ENCODE measurements around the gene BRD9.
"Not testable (repeated sequence)": the region's sequence is repeated elsewhere in the genome, so short reads cannot be mapped to it uniquely, and the experiment has no call there.

BRD9 gene

GRCh38 chr5:843371-843770 lies 49.2 kb downstream of the BRD9 start:
- H3K4me3 ChIP-seq (ENCODE audit: low read depth, low read length) = not testable (repeated sequence)

GRCh38 chr5:842402-843221 lies 50.0 kb downstream of the BRD9 start:
- not testable (repeated sequence) for DNase-seq (ENCODE audit: low read depth)

More at GRCh38 chr5:843371-843770, 49.2 kb downstream of the BRD9 start:
- not testable (repeated sequence) for DNase-seq (ENCODE audit: low read depth)

GRCh38 chr5:841531-842401 lies 50.8 kb downstream of the BRD9 start:
- DNase-seq (ENCODE audit: low read depth); H3K4me3 ChIP-seq (ENCODE audit: low read depth, low read length): not testable (repeated sequence)

More at GRCh38 chr5:842402-843221, 50.0 kb downstream of the BRD9 start:
- not testable (repeated sequence) for H3K4me3 ChIP-seq (ENCODE audit: low read depth, low read length)

GRCh38 chr5:840974-841435 lies 51.6 kb downstream of the BRD9 start:
- H3K4me3 ChIP-seq (ENCODE audit: low read depth, low read length); DNase-seq (ENCODE audit: low read depth): not testable (repeated sequence)

DNA sequence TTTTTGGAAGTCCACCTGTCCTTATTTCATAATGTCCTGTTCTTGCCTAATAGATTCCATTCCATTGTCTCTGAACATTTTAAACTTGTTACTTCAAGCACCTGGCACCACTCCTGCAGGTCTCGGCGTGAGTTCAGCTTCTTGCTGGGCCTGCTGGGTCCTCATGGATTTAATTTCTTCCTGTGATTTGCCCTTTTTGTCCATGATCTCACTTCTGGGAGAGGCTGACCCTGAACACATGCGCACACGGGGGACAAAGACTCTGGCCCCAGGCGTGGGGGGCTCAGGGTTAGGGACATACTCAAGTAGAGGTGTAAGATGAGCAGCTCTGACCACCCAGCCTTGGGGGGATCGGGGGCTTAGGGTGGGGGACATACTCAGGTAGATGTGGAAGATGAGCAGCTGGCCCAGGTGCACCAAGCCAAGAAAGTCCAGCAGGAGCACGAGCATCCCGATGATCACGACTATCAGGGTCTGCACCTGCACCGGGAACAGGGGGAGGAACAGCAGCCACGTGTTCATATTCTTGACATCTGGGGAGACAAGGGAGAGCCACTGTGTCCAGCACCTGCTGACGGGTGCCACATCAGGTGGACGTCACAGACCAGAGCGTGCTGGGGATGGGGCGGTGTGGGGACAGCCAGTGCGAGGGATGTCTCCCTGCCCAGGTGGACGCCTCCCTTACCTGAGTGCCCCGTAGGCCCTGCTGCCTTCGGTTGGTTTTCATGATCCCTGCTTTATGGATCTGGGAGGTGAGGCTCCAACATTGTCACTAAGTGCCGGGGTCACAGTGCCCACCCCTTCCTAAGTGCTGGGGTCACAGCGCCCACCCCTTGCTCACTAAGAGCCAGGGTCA lies 52.3 kb downstream of the BRD9 start:
- DNase-seq (ENCODE audit: low read depth); H3K4me3 ChIP-seq (ENCODE audit: low read depth, low read length): not testable (repeated sequence)

- DNase-seq (ENCODE audit: low read depth) = not testable (repeated sequence)
These were observed 54.2 kb downstream of the BRD9 start for GRCh38 chr5:838431-838851.

GRCh38 chr5:837621-838121 lies 54.9 kb downstream of the BRD9 start:
- not testable (repeated sequence) for DNase-seq (ENCODE audit: low read depth); H3K4me3 ChIP-seq (ENCODE audit: low read depth, low read length)

More at GRCh38 chr5:838431-838851, 54.2 kb downstream of the BRD9 start:
- H3K4me3 ChIP-seq (ENCODE audit: low read depth, low read length) = not testable (repeated sequence)

DNA sequence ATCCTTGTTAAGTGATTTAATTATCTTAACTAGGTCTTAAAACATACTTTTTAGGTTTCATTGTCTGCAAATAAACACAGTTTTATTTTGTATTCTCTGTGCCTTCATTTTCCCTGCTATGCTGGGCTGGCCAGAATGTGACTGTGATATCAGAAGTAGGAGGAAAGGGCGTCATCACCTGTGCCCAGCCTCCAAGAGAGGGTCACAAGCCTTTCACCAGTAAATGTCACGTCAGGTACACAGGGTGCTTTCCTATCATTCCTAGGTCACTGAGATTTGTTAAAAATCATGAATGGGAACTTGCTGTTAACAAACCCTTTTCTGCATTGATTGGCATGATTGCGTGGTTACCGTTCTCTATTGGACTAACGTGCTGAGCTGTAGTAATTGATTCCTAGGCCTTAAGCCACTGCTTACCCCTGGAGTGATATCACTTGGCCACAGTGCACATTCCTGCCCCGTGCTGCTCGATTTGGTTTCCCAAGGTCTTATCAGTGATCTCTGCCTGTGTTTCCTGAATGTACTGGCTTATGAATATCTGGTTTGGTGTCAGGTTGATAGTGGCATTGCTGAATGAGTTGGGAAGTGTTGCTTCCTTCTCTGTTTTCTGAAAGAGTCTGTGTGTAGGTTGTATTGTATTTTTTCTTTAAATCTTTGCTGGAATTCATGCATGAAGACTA lies 56.5 kb downstream of the BRD9 start:
- H3K4me3 ChIP-seq (ENCODE audit: low read depth, low read length); DNase-seq (ENCODE audit: low read depth): not testable (repeated sequence)

DNA sequence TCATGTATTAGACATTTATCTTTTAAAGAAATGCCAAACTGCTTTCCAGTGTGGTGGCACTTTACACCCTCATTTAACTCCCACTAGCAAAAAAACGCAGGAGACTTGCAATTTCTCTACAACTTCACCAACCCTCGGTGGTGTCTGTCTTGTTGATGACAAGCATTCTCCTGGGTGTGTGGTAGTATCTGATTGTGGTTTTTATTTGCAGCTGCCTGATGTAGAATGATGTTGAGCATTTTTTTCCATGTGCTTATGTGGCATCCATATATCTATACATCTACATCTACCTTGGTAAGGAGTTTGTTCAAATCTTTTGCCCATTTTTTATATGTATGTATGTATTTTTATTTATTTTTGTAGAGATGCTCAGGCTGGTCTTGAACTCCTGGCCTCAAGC lies 58.6 kb downstream of the BRD9 start:
- not testable (repeated sequence) for H3K4me3 ChIP-seq (ENCODE audit: low read depth, low read length); DNase-seq (ENCODE audit: low read depth)

DNA sequence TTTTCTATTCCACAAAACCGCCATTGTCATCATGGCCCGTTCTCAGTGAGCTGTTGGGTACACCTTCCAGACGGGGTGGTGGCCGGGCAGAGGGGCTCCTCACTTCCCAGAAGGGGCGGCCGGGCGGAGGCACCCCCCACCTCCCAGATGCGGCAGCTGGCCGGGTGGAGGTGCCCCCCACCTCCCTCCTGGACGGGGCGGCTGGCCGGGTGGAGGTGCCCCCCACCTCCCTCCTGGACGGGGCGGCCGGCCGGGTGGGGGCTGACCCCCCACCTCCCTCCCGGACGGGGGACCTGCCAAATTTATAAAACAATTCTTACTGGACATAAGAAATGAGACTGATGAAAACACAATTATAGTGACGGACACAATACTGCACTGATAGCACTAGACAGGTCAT lies 64.4 kb downstream of the BRD9 start:
- DNase-seq (ENCODE audit: low read depth); H3K4me3 ChIP-seq (ENCODE audit: low read depth, low read length): not testable (repeated sequence)

DNA sequence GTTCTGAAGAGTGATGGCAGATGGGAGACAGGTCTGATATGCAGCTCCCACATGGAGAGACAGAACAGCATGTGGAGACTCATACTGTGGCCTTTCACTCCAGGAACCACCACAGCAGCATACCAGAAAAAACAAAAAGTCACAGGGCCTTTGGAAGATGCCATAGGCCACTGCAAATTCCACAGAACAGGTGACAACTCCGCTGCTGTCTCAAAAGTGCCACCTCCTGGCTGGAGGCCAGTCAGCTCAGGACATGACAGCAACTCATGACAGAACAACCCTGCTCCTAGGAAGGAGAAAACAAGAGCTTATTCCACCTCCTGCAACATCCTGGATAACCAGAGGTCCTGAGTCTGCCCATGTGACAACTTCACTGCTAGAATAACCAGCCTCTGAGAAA lies 67.1 kb downstream of the BRD9 start:
- not testable (repeated sequence) for H3K4me3 ChIP-seq (ENCODE audit: low read depth, low read length); DNase-seq (ENCODE audit: low read depth)

DNA sequence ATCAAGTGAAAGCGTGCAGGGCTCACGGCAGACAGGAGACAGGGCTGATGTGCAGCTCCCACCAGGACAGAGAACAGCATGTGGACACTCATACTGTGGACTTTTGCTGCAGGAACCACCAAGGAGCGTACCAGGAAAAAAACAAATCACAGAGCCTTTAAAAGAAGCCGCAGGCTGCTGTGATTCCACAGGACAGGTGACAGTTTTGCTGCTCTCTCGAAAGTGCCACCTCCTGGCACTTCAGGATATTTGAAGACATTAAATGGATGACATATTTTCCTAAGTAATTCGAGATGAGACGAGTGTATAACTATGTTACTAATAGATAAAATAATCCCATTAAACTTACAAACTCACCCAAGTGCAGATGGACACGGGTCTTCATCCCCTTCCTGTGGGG lies 71.1 kb downstream of the BRD9 start:
- H3K4me3 ChIP-seq (ENCODE audit: low read depth, low read length) = no peak overlapping the region
- no peak for DNase-seq (ENCODE audit: low read depth)
- TF ChIP-seq, protein P1, sequence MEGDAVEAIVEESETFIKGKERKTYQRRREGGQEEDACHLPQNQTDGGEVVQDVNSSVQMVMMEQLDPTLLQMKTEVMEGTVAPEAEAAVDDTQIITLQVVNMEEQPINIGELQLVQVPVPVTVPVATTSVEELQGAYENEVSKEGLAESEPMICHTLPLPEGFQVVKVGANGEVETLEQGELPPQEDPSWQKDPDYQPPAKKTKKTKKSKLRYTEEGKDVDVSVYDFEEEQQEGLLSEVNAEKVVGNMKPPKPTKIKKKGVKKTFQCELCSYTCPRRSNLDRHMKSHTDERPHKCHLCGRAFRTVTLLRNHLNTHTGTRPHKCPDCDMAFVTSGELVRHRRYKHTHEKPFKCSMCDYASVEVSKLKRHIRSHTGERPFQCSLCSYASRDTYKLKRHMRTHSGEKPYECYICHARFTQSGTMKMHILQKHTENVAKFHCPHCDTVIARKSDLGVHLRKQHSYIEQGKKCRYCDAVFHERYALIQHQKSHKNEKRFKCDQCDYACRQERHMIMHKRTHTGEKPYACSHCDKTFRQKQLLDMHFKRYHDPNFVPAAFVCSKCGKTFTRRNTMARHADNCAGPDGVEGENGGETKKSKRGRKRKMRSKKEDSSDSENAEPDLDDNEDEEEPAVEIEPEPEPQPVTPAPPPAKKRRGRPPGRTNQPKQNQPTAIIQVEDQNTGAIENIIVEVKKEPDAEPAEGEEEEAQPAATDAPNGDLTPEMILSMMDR (IDR thresholded peaks at IDR 0.05; ENCODE audit: insufficient read depth, low read depth, low read length, missing control alignments) = no peak

Data from GM12865 (cell line).